Measurements from ENCODE around the gene NRXN3. TPM values are rescaled to one million over a fixed set of nuclear protein-coding genes. Genes with fewer than 3 reads are reported as not detected.

The NRXN3 gene
- total and polyA plus RNA-seq, 2 experiments from 2014 or later = 1.0 to 1.8 TPM

- H3K4me2 ChIP-seq = no peak overlapping the region
- no peaks in the 10 kb centered on the region for H3F3A ChIP-seq (replicated peaks; ENCODE audit: low read depth)
- peaks cover 4% of the 10 kb centered on the region; the same call in 1 of the 2 replicates for H3K9me2 ChIP-seq (ENCODE audit: insufficient read depth)
- no peak for ATAC-seq
- H3K36me3 ChIP-seq (ENCODE audit: insufficient read depth) = no peaks in the 10 kb centered on the region
- no peak overlapping the region for H3K4me3 ChIP-seq
- H4K20me1 ChIP-seq (replicated peaks; ENCODE audit: insufficient read depth) = no peaks in the 10 kb centered on the region
- peaks cover 3% of the 10 kb centered on the region for H3K4me1 ChIP-seq (ENCODE audit: insufficient read depth)
- H3K27ac Mint-ChIP-seq = no peak overlapping the region
- no peak overlapping the region for H3K4me3 Mint-ChIP-seq
- no peaks in the 10 kb centered on the region for H3K79me2 ChIP-seq (replicated peaks; ENCODE audit: insufficient read depth)
- H3K27me3 Mint-ChIP-seq (ENCODE audit: insufficient read depth, low read depth, poor library complexity) = peaks cover 3% of the 10 kb centered on the region
- H3K4me1 Mint-ChIP-seq = peaks cover 41% of the 10 kb centered on the region
- H3K9me3 Mint-ChIP-seq = no peaks in the 10 kb centered on the region; the same call in 2 of the 3 replicates
- TF ChIP-seq ZNF331 (CRISPR knock-in tag; IDR thresholded peaks at IDR 0.05; ENCODE audit: low read depth) (no peak), ETS1 (IDR thresholded peaks at IDR 0.05) (no peak), ZNF114 (CRISPR knock-in tag; IDR thresholded peaks at IDR 0.05) (no peak), EZH2 (IDR thresholded peaks at IDR 0.05; ENCODE audit: low read depth, unreplicated experiment) (no peak), CREB1 (CRISPR knock-in tag; IDR thresholded peaks at IDR 0.05; ENCODE audit: low read depth) (no peak), ZNF462 (CRISPR knock-in tag; IDR thresholded peaks at IDR 0.05) (no peak), STAT1 (IDR thresholded peaks at IDR 0.05; ENCODE audit: unreplicated experiment) (no peak), POLR2AphosphoS5 (IDR thresholded peaks at IDR 0.05; ENCODE audit: low read depth) (no peak), JUNB (IDR thresholded peaks at IDR 0.05; ENCODE audit: unreplicated experiment) (no peak), CTCF (conservative IDR thresholded peaks at IDR 0.05; ENCODE audit: low read depth in 2 of 2) (no peak), EZH2phosphoT487 (IDR thresholded peaks at IDR 0.05; ENCODE audit: unreplicated experiment) (no peak), NANOG (IDR thresholded peaks at IDR 0.05; ENCODE audit: borderline replicate concordance) (no peak), REST (IDR thresholded peaks at IDR 0.05; ENCODE audit: unreplicated experiment) (no peak)
- no peak overlapping the region for H2AFZ ChIP-seq
- H3K36me3 Mint-ChIP-seq (ENCODE audit: low read depth) = no peaks in the 10 kb centered on the region
- H3K27ac ChIP-seq (ENCODE audit: low read depth) = no peak overlapping the region
- no peaks in the 10 kb centered on the region for H3K27me3 ChIP-seq (ENCODE audit: insufficient read depth)
- DNase-seq (ENCODE audit: low spot score) = no peak
Observed at GRCh38 chr14:78721756-78722480, 551.7 kb downstream of the NRXN3 start.

All from GM23338 (cell line).